IMR-90 (cell line): ENCODE results near the gene ERBB4. TPM values are rescaled to one million over a fixed set of nuclear protein-coding genes. Genes with fewer than 3 reads are reported as not detected.

Experiments
- ATAC-seq: fragments of 200-7000 bp; cut with Tn5 transposase; 2 replicates; pipeline ENCODE4 v1.9.1; 2020; ENCODE audit warnings: low read depth, mild to moderate bottlenecking, moderate library complexity
- BruUV-seq: library from RNA; stranded (reverse); fragments of 400-500 nt; replicated peaks from 2 replicates; lab custom pipeline; 2021; lab: Mats Ljungman, UMichigan
- CTCF ChIA-PET: fragments of 300-600 bp; formaldehyde crosslinking; extraction: SDS; loops from one replicate; lab custom pipeline; 2021; ENCODE audit warnings: antibody characterized with exemption; lab: Yijun Ruan, JAX
- POLR2A ChIA-PET: fragments of 300-600 bp; sonication (Branson Sonifier 250); formaldehyde crosslinking; loops from one replicate; lab custom pipeline; 2022; ENCODE audit warnings: antibody characterized with exemption; ENCODE audit not compliant: unreplicated experiment; lab: Charles Lee
- DNase-seq: peaks from one replicate; pipeline ENCODE4 v3.0.0; 2013
- H2AFZ ChIP-seq: replicated peaks from 2 replicates; pipeline ENCODE3; 2013; ENCODE audit warnings: low read length, mild to moderate bottlenecking; ENCODE audit not compliant: poor library complexity
- H2AK5ac ChIP-seq: 2 replicates; pipeline ENCODE4 v1.6.1; 2013; ENCODE audit warnings: low read depth, low read length, inconsistent platforms
- H2AK9ac ChIP-seq: replicated peaks from 2 replicates; pipeline ENCODE3; 2013; ENCODE audit warnings: mild to moderate bottlenecking, low read depth, low read length, moderate library complexity; ENCODE audit not compliant: poor library complexity
- H2BK120ac ChIP-seq: 2 replicates; pipeline ENCODE4 v1.6.1; 2013; ENCODE audit warnings: low read depth, low read length, inconsistent platforms
- H2BK15ac ChIP-seq: 3 replicates; pipeline ENCODE4 v1.6.1; 2013; ENCODE audit warnings: low read depth, low read length, inconsistent platforms
- H2BK20ac ChIP-seq: 2 replicates; pipeline ENCODE4 v1.6.1; 2013; ENCODE audit warnings: low read depth, mild to moderate bottlenecking, inconsistent platforms, low read length, moderate library complexity
- H2BK5ac ChIP-seq: 2 replicates; pipeline ENCODE4 v1.6.1; 2013; ENCODE audit warnings: mild to moderate bottlenecking, low read depth, low read length, inconsistent platforms; ENCODE audit not compliant: poor library complexity, severe bottlenecking
- H3K14ac ChIP-seq: replicated peaks from 2 replicates; pipeline ENCODE4 v1.6.1; 2013; ENCODE audit warnings: low read depth, low read length, inconsistent platforms
- H3K18ac ChIP-seq: 2 replicates; pipeline ENCODE4 v1.6.1; 2013; ENCODE audit warnings: low read depth, low read length, control low read depth
- H3K23ac ChIP-seq: 2 replicates; pipeline ENCODE4 v1.6.1; 2013; ENCODE audit warnings: low read depth, low read length, inconsistent platforms
- H3K27ac ChIP-seq: 2 replicates; pipeline ENCODE4 v1.5.1; 2013; ENCODE audit warnings: mild to moderate bottlenecking, control low read depth, low read length; ENCODE audit not compliant: insufficient read depth
- H3K27me3 ChIP-seq: 2 replicates; pipeline ENCODE4 v1.6.1; 2013; ENCODE audit warnings: low read length; ENCODE audit not compliant: control insufficient read depth, insufficient read depth
- H3K36me3 ChIP-seq: 2 replicates; pipeline ENCODE4 v1.6.1; 2013; ENCODE audit warnings: low read length, mixed read lengths; ENCODE audit not compliant: control insufficient read depth, insufficient read depth
- H3K4ac ChIP-seq: 2 replicates; pipeline ENCODE4 v1.6.1; 2013; ENCODE audit warnings: low read depth, low read length, inconsistent platforms
- H3K4me1 ChIP-seq: 2 replicates; pipeline ENCODE4 v1.6.1; 2013; ENCODE audit warnings: low read length, mixed read lengths; ENCODE audit not compliant: control insufficient read depth, insufficient read depth
- H3K4me2 ChIP-seq: 2 replicates; pipeline ENCODE4 v1.6.1; 2013; ENCODE audit warnings: low read depth, mild to moderate bottlenecking, control low read depth, low read length, moderate library complexity
- H3K4me3 ChIP-seq: 2 replicates; pipeline ENCODE4 v1.5.1; 2013; ENCODE audit warnings: low read depth, mild to moderate bottlenecking, control low read depth, low read length, moderate library complexity; ENCODE audit not compliant: insufficient read depth
- H3K56ac ChIP-seq: 2 replicates; pipeline ENCODE4 v1.6.1; 2013; ENCODE audit warnings: low read length, inconsistent platforms; ENCODE audit not compliant: insufficient read depth; ENCODE audit errors: extremely low read depth
- H3K79me1 ChIP-seq, 2 experiments: 2 replicates each; pipeline ENCODE4 v1.6.1; 2013; ENCODE audit warnings: low read length in 2 of 2, inconsistent platforms in 1 of 2, low read depth in 1 of 2
- H3K9ac ChIP-seq: 2 replicates; pipeline ENCODE4 v1.6.1; 2013; ENCODE audit warnings: low read depth, low read length, control low read depth
- H3K9me1 ChIP-seq: 2 replicates; pipeline ENCODE4 v1.6.1; 2013; ENCODE audit warnings: low read length, inconsistent platforms; ENCODE audit not compliant: insufficient read depth
- H3K9me3 ChIP-seq: 2 replicates; pipeline ENCODE4 v1.6.1; 2013; ENCODE audit warnings: low read length; ENCODE audit not compliant: control insufficient read depth, insufficient read depth
- H4K20me1 ChIP-seq: 2 replicates; pipeline ENCODE4 v1.6.1; 2013; ENCODE audit warnings: low read length, inconsistent platforms; ENCODE audit not compliant: insufficient read depth
- H4K5ac ChIP-seq: 2 replicates; pipeline ENCODE4 v1.6.1; 2013; ENCODE audit warnings: mild to moderate bottlenecking, low read depth, low read length, control low read depth
- H4K8ac ChIP-seq, 2 experiments: 2 replicates each; pipeline ENCODE4 v1.6.1; 2013; ENCODE audit warnings: low read depth in 2 of 2, low read length in 2 of 2, control low read depth in 1 of 2, inconsistent platforms in 1 of 2
- H4K91ac ChIP-seq: 2 replicates; pipeline ENCODE4 v1.6.1; 2013; ENCODE audit warnings: low read depth, low read length, inconsistent platforms; ENCODE audit not compliant: insufficient read depth
- BHLHE40 ChIP-seq: fragments of 150-350 bp; IDR thresholded peaks from 2 replicates; pipeline ENCODE4 v1.6.1; 2016; ENCODE audit warnings: mild to moderate bottlenecking, low read depth, low read length
- CEBPB ChIP-seq: IDR thresholded peaks from 2 replicates; pipeline ENCODE4 v1.6.1; 2012; ENCODE audit warnings: low read depth, low read length, improper control_type of control experiment
- CHD1 ChIP-seq: IDR thresholded peaks from 2 replicates; pipeline ENCODE4 v1.6.1; 2012; ENCODE audit warnings: low read depth, low read length, improper control_type of control experiment
- FOS ChIP-seq: fragments of 150-350 bp; IDR thresholded peaks from 2 replicates; pipeline ENCODE4 v1.6.1; 2016; ENCODE audit warnings: low read depth, low read length
- MAFK ChIP-seq: IDR thresholded peaks from 2 replicates; pipeline ENCODE4 v1.6.1; 2012; ENCODE audit warnings: low read depth, low read length, improper control_type of control experiment
- MAZ ChIP-seq: IDR thresholded peaks from 2 replicates; pipeline ENCODE4 v1.6.1; 2012; ENCODE audit warnings: low read depth, mild to moderate bottlenecking, low read length, improper control_type of control experiment, moderate library complexity, borderline replicate concordance
- MXI1 ChIP-seq: IDR thresholded peaks from 2 replicates; pipeline ENCODE4 v1.6.1; 2012; ENCODE audit warnings: low read depth, mild to moderate bottlenecking, low read length, moderate library complexity, borderline replicate concordance
- NFE2L2 ChIP-seq: fragments of 150-350 bp; IDR thresholded peaks from 2 replicates; pipeline ENCODE4 v1.6.1; 2016; ENCODE audit warnings: low read depth, mild to moderate bottlenecking, low read length
- POLR2A ChIP-seq: IDR thresholded peaks from 2 replicates; pipeline ENCODE4 v1.6.1; 2012; ENCODE audit warnings: mild to moderate bottlenecking, low read depth, low read length
- RAD21 ChIP-seq: IDR thresholded peaks from 2 replicates; pipeline ENCODE4 v1.6.1; 2012; ENCODE audit warnings: low read length, improper control_type of control experiment
- RCOR1 ChIP-seq: IDR thresholded peaks from 2 replicates; pipeline ENCODE4 v1.6.1; 2012; ENCODE audit warnings: mild to moderate bottlenecking, low read length, improper control_type of control experiment; ENCODE audit not compliant: insufficient replicate concordance
- RFX5 ChIP-seq: IDR thresholded peaks from 2 replicates; pipeline ENCODE4 v1.8.0; 2012; ENCODE audit warnings: low read depth, mild to moderate bottlenecking, low read length, moderate library complexity
- SMC3 ChIP-seq: fragments of 150-350 bp; IDR thresholded peaks from 2 replicates; pipeline ENCODE4 v1.6.1; 2016; ENCODE audit warnings: low read depth, mild to moderate bottlenecking, antibody characterized with exemption, low read length, moderate library complexity
- WGBS, 2 experiments: methylation state at CpG; one replicate each; pipeline versions ENCODE4 v1.1.5 to v1.1.7; 2013; ENCODE audit warnings: missing lambda C conversion rate in 2 of 2; ENCODE audit not compliant: insufficient read length in 1 of 2; ENCODE audit errors: extremely low coverage in 2 of 2; 5-methylcytosine and 5-hydroxymethylcytosine counted together
- dilution Hi-C: fragments of 300-500 bp; cut with HindIII; formaldehyde crosslinking; loops from one replicate; pipeline ENCODE4 v1.14.3; 2018; ENCODE audit warnings: low sequenced_read_pairs; ENCODE audit not compliant: unreplicated experiment
- in situ Hi-C: fragments of 300-500 bp; cut with MboI; formaldehyde crosslinking; loops from 3 replicates; pipeline ENCODE4 v1.14.3; 2019; ENCODE audit warnings: low sequenced_read_pairs, inconsistent platforms, mixed read lengths
- intact Hi-C: fragments of 100-400 bp; cut with micrococcal nuclease; formaldehyde crosslinking; loops from 2 replicates; pipeline ENCODE4 v1.10.0; 2022
- polyA plus RNA-seq, 3 experiments: library from polyadenylated mRNA; depleted of rRNA; stranded (reverse); fragments of >200 nt; gene quantifications; 2 replicates each; pipeline ENCODE4 v1.2.3, GENCODE V29; 2012; ENCODE audit warnings: low replicate concordance in 1 of 3
- total RNA-seq: library from RNA; depleted of rRNA; stranded (reverse); fragments of >200 nt; gene quantifications from 2 replicates; pipeline ENCODE4 v1.2.3, GENCODE V29; 2012
- TF ChIP-seq, protein P1 (sequence below): fragments of 150-350 bp; IDR thresholded peaks from 2 replicates; pipeline ENCODE4 v1.6.1; 2016; ENCODE audit warnings: low read depth, mild to moderate bottlenecking, low read length, moderate library complexity, borderline replicate concordance
- TF ChIP-seq, protein P2 (sequence below): fragments of 150-350 bp; IDR thresholded peaks from 2 replicates; pipeline ENCODE4 v1.6.1; 2017; ENCODE audit warnings: mild to moderate bottlenecking, antibody characterized with exemption, low read length, low read depth

Gene ERBB4
- total and polyA plus RNA-seq, 2 of the 4 experiments (the other 2 are of a cell fraction): not detected

DNA sequence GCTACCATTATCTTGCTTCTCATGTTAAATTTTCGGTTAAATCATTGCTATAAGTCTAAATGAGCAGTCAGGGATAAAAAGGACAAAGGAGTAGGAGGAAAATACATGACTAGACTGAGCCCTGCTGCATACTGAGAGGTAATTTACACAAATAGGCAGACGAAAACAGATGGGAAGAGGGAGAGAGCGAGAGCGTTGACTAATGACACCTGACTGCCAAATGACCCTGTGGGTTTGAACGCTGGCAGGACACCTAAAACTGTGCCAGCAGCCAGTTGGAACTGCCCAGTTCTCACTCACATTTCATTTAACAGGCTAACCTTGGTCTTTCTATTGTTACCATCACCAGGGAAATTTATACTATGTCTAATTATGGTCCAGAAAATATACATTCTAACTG is 1004.0 kb downstream of the ERBB4 start:
- no peaks in the 10 kb centered on the region for H3K9me1 ChIP-seq
- POLR2A ChIA-PET: no interaction called here
- no peaks in the 10 kb centered on the region for H4K20me1 ChIP-seq
- no peak overlapping the region for H2BK120ac ChIP-seq
- DNase-seq (no peak), ATAC-seq (no peak)
- no peak overlapping the region for H2BK5ac ChIP-seq
- no CpG with 5 or more reads among the region's 5 CpGs for WGBS, 2 experiments
- no peak overlapping the region for H2AK9ac ChIP-seq
- no peak overlapping the region for H2BK20ac ChIP-seq
- H2AFZ ChIP-seq: no peak overlapping the region
- BruUV-seq: no TSS peak
- no peaks in the 10 kb centered on the region for H3K36me3 ChIP-seq
- no peak overlapping the region for H3K23ac ChIP-seq
- H3K18ac ChIP-seq: no peak overlapping the region
- no peak overlapping the region for H2BK15ac ChIP-seq
- no peaks in the 10 kb centered on the region for H3K4me1 ChIP-seq
- CTCF ChIA-PET: no interaction called here
- no peak overlapping the region for H3K27ac ChIP-seq
- H3K56ac ChIP-seq: no peak overlapping the region
- H3K14ac ChIP-seq: no peak overlapping the region
- intact Hi-C loops: no loop called here
- H3K4ac ChIP-seq: no peak overlapping the region
- H3K4me3 ChIP-seq: no peak overlapping the region
- no peak overlapping the region for H3K4me2 ChIP-seq
- H4K8ac ChIP-seq: no peak overlapping the region
- no peak overlapping the region for H3K9ac ChIP-seq
- TF ChIP-seq MAZ: no peak
- no peak for TF ChIP-seq NFE2L2
- TF ChIP-seq CEBPB: no peak
- no peak for TF ChIP-seq CHD1
- TF ChIP-seq, protein P1, sequence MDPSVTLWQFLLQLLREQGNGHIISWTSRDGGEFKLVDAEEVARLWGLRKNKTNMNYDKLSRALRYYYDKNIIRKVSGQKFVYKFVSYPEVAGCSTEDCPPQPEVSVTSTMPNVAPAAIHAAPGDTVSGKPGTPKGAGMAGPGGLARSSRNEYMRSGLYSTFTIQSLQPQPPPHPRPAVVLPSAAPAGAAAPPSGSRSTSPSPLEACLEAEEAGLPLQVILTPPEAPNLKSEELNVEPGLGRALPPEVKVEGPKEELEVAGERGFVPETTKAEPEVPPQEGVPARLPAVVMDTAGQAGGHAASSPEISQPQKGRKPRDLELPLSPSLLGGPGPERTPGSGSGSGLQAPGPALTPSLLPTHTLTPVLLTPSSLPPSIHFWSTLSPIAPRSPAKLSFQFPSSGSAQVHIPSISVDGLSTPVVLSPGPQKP: no peak
- no peak for TF ChIP-seq RAD21
- TF ChIP-seq FOS: no peak
- no peak for TF ChIP-seq BHLHE40
- TF ChIP-seq POLR2A: no peak
- TF ChIP-seq MXI1: no peak
- TF ChIP-seq, protein P2, sequence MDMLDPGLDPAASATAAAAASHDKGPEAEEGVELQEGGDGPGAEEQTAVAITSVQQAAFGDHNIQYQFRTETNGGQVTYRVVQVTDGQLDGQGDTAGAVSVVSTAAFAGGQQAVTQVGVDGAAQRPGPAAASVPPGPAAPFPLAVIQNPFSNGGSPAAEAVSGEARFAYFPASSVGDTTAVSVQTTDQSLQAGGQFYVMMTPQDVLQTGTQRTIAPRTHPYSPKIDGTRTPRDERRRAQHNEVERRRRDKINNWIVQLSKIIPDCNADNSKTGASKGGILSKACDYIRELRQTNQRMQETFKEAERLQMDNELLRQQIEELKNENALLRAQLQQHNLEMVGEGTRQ: no peak
- TF ChIP-seq RFX5: no peak
- no peak for TF ChIP-seq RCOR1
- no peak for TF ChIP-seq MAFK
- TF ChIP-seq SMC3: no peak
- dilution Hi-C loops: no loop called here
- peaks cover 4% of the 10 kb centered on the region; the same call in 1 of the 2 replicates for H3K9me3 ChIP-seq
- no peak overlapping the region for H2AK5ac ChIP-seq
- no peaks in the 10 kb centered on the region for H3K27me3 ChIP-seq
- no peak overlapping the region for H4K5ac ChIP-seq
- in situ Hi-C loops: no loop called here
- no peaks in the 10 kb centered on the region for H3K79me1 ChIP-seq
- H4K91ac ChIP-seq: no peak overlapping the region
